H1 (cell line): ENCODE data around the gene CGB5. TPM values are rescaled to one million over a fixed set of nuclear protein-coding genes. Genes with fewer than 3 reads are reported as not detected.

Experiments used
- CTCF ChIA-PET: fragments of 300-600 bp; sonication (Branson Sonifier 250); formaldehyde crosslinking; loops from one replicate; lab custom pipeline; 2021; ENCODE audit not compliant: partially characterized antibody; lab: Charles Lee
- POLR2A ChIA-PET: fragments of 300-600 bp; sonication (Branson Sonifier 250); formaldehyde crosslinking; loops from one replicate; lab custom pipeline; 2021; ENCODE audit warnings: inconsistent platforms; ENCODE audit not compliant: partially characterized antibody; lab: Charles Lee
- DNase-seq, 2 experiments: peaks; one replicate each; pipeline versions ENCODE4 v3.0.0 to v3.0.0-alpha.2; 2010 to 2022; ENCODE audit warnings: low spot score in 2 of 2, low read depth in 1 of 2, mixed read lengths in 1 of 2
- FAIRE-seq: peaks from 2 replicates; lab custom pipeline; 2011; peaks lifted over from hg19 to GRCh38; lab: Jason Lieb, UNC
- H2AFZ ChIP-seq: 2 replicates; pipeline ENCODE4 v1.8.1; 2012; ENCODE audit warnings: low read length, inconsistent platforms
- H2AK5ac ChIP-seq: 2 replicates; pipeline ENCODE4 v1.6.1; 2013; ENCODE audit warnings: low read depth, low read length
- H2BK120ac ChIP-seq: replicated peaks from 2 replicates; pipeline ENCODE3; 2013; ENCODE audit warnings: low read depth, low read length, inconsistent platforms
- H2BK12ac ChIP-seq: 2 replicates; pipeline ENCODE4 v1.6.1; 2013; ENCODE audit warnings: low read depth, low read length
- H2BK15ac ChIP-seq: 2 replicates; pipeline ENCODE4 v1.6.1; 2013; ENCODE audit warnings: low read length
- H2BK20ac ChIP-seq: 2 replicates; pipeline ENCODE4 v1.6.1; 2013; ENCODE audit warnings: low read length
- H2BK5ac ChIP-seq: 2 replicates; pipeline ENCODE4 v1.6.1; 2013; ENCODE audit warnings: low read depth, low read length
- H3K14ac ChIP-seq: 2 replicates; pipeline ENCODE4 v1.6.1; 2013; ENCODE audit warnings: inconsistent platforms; ENCODE audit not compliant: insufficient read length
- H3K18ac ChIP-seq: 2 replicates; pipeline ENCODE4 v1.6.1; 2013; ENCODE audit warnings: low read length; ENCODE audit errors: extremely low read depth
- H3K23ac ChIP-seq: 2 replicates; pipeline ENCODE4 v1.6.1; 2013; ENCODE audit warnings: inconsistent platforms; ENCODE audit not compliant: insufficient read length
- H3K23me2 ChIP-seq: 2 replicates; pipeline ENCODE4 v1.6.1; 2013; ENCODE audit warnings: low read depth, low read length
- H3K27ac ChIP-seq: 2 replicates; pipeline ENCODE4 v1.6.1; 2011; ENCODE audit warnings: low read depth, low read length, inconsistent platforms
- H3K27me3 ChIP-seq, 4 experiments: replicated peaks in 1 of 4; 1 replicate in 1 of 4; 2 replicates in 3 of 4; pipeline versions ENCODE4 v1.6.1 to v1.8.1; 2011 to 2013; ENCODE audit warnings: low read length in 3 of 4, mild to moderate bottlenecking in 3 of 4, inconsistent platforms in 2 of 4, mixed read lengths in 2 of 4, moderate library complexity in 1 of 4; ENCODE audit not compliant: control insufficient read depth in 3 of 4, insufficient read depth in 3 of 4; ENCODE audit errors: extremely low read depth in 1 of 4
- H3K36me3 ChIP-seq, 4 experiments: 2 replicates each; pipeline versions ENCODE4 v1.6.1 to v1.8.1; 2011 to 2013; ENCODE audit warnings: mild to moderate bottlenecking in 4 of 4, low read length in 3 of 4, moderate library complexity in 2 of 4, control low read depth in 1 of 4, inconsistent platforms in 1 of 4; ENCODE audit not compliant: insufficient read depth in 4 of 4, control insufficient read depth in 2 of 4
- H3K4ac ChIP-seq: replicated peaks from 2 replicates; pipeline ENCODE3; 2013; ENCODE audit warnings: low read length, low read depth, mixed read lengths, inconsistent platforms; ENCODE audit not compliant: insufficient read length
- H3K4me1 ChIP-seq, 4 experiments: replicated peaks in 1 of 4; 1 replicate in 1 of 4; 2 replicates in 3 of 4; pipeline versions ENCODE4 v1.6.1 to v1.8.1; 2011 to 2013; ENCODE audit warnings: low read length in 3 of 4, inconsistent platforms in 2 of 4, mixed read lengths in 1 of 4; ENCODE audit not compliant: insufficient read depth in 4 of 4, control insufficient read depth in 3 of 4
- H3K4me2 ChIP-seq, 2 experiments: 2 replicates each; pipeline versions ENCODE4 v1.6.1 to v1.8.1; 2011 to 2013; ENCODE audit warnings: low read depth in 2 of 2, low read length in 2 of 2, control low read depth in 1 of 2, inconsistent platforms in 1 of 2, mild to moderate bottlenecking in 1 of 2; ENCODE audit not compliant: insufficient read depth in 1 of 2
- H3K4me3 ChIP-seq, 4 experiments: fragments of 200-600, 300-600 bp in 1 of 4; sonication (generic), shearing (Covaris generic), sonication (Bioruptor Twin) in 1 of 4; 2 replicates each; pipeline versions ENCODE4 v1.5.1 to v1.8.1; 2011 to 2016; ENCODE audit warnings: low read length in 4 of 4, low read depth in 3 of 4, control low read depth in 2 of 4, inconsistent platforms in 2 of 4, mild to moderate bottlenecking in 2 of 4, mixed read lengths in 1 of 4, moderate library complexity in 1 of 4; ENCODE audit not compliant: insufficient read depth in 2 of 4; ENCODE audit errors: extremely low read depth in 1 of 4
- H3K56ac ChIP-seq: replicated peaks from 2 replicates; pipeline ENCODE3; 2013; ENCODE audit warnings: low read depth, mild to moderate bottlenecking, mixed read lengths, low read length, inconsistent platforms; ENCODE audit not compliant: insufficient read length
- H3K79me1 ChIP-seq: 2 replicates; pipeline ENCODE4 v1.6.1; 2013; ENCODE audit warnings: low read depth, low read length, control low read depth
- H3K79me2 ChIP-seq, 2 experiments: 2 replicates each; pipeline versions ENCODE4 v1.6.1 to v1.8.1; 2012 to 2013; ENCODE audit warnings: low read length in 2 of 2, mild to moderate bottlenecking in 2 of 2, inconsistent platforms in 1 of 2; ENCODE audit not compliant: insufficient read depth in 2 of 2, control insufficient read depth in 1 of 2
- H3K9ac ChIP-seq, 4 experiments: replicated peaks in 1 of 4; 1 replicate in 1 of 4; 2 replicates in 3 of 4; pipeline versions ENCODE4 v1.6.1 to v1.8.1; 2011 to 2013; ENCODE audit warnings: low read depth in 3 of 4, low read length in 3 of 4, control low read depth in 2 of 4, mild to moderate bottlenecking in 2 of 4, moderate library complexity in 2 of 4, inconsistent platforms in 1 of 4; ENCODE audit errors: extremely low read depth in 1 of 4
- H3K9me3 ChIP-seq, 2 experiments: 2 replicates each; pipeline versions ENCODE4 v1.6.1 to v1.8.1; 2012 to 2013; ENCODE audit warnings: mild to moderate bottlenecking in 2 of 2, moderate library complexity in 2 of 2, control low read depth in 1 of 2, inconsistent platforms in 1 of 2, low read depth in 1 of 2, low read length in 1 of 2, mixed read lengths in 1 of 2; ENCODE audit not compliant: insufficient read depth in 2 of 2
- H4K20me1 ChIP-seq, 2 experiments: replicated peaks in 1 of 2; 2 replicates each; pipeline versions ENCODE3 to v1.8.1; 2011 to 2013; ENCODE audit warnings: inconsistent platforms in 2 of 2, low read length in 2 of 2, mild to moderate bottlenecking in 1 of 2; ENCODE audit not compliant: insufficient read depth in 2 of 2, control insufficient read depth in 1 of 2
- H4K5ac ChIP-seq: 2 replicates; pipeline ENCODE4 v1.6.1; 2013; ENCODE audit warnings: low read length, low read depth, mixed read lengths, inconsistent platforms; ENCODE audit not compliant: insufficient read length
- H4K8ac ChIP-seq: 2 replicates; pipeline ENCODE4 v1.8.0; 2013; ENCODE audit warnings: mild to moderate bottlenecking, moderate library complexity, low read length, inconsistent platforms; ENCODE audit not compliant: insufficient read depth; ENCODE audit errors: extremely low read depth
- H4K91ac ChIP-seq: replicated peaks from 2 replicates; pipeline ENCODE3; 2013; ENCODE audit warnings: low read length, mixed read lengths, inconsistent platforms; ENCODE audit not compliant: insufficient read length
- CBX8 ChIP-seq: fragments of 300-800, 300-1000 bp; sonication (generic); IDR thresholded peaks from 2 replicates; pipeline ENCODE4 v1.7.1; 2016; ENCODE audit warnings: low read depth, low read length, borderline replicate concordance
- CTCF ChIP-seq, 3 experiments: IDR thresholded peaks; 1 replicate in 2 of 3; 2 replicates in 1 of 3; pipeline versions ENCODE4 v1.5.1 to v1.6.1; 2011; ENCODE audit warnings: low read length in 3 of 3, mild to moderate bottlenecking in 3 of 3, inconsistent platforms in 2 of 3, low read depth in 1 of 3, moderate library complexity in 1 of 3; ENCODE audit not compliant: insufficient read depth in 1 of 3; ENCODE audit errors: control extremely low read depth in 1 of 3
- GTF2F1 ChIP-seq: IDR thresholded peaks from 2 replicates; pipeline ENCODE4 v1.6.1; 2012; ENCODE audit warnings: low read depth, low read length, improper control_type of control experiment, borderline replicate concordance
- MAFK ChIP-seq: IDR thresholded peaks from 2 replicates; pipeline ENCODE4 v1.6.1; 2012; ENCODE audit warnings: low read depth, mild to moderate bottlenecking, improper control_type of control experiment, low read length
- WGBS, 2 experiments: shearing (Covaris generic) in 1 of 2; methylation state at CpG; one replicate each; pipeline versions ENCODE4 v1.1.6 to v1.1.7; 2013 to 2015; ENCODE audit warnings: low lambda C conversion rate in 2 of 2, mixed read lengths in 2 of 2, inconsistent platforms in 1 of 2, low coverage in 1 of 2, missing lambda C conversion rate in 1 of 2; ENCODE audit not compliant: insufficient replicate concordance in 2 of 2, insufficient coverage in 1 of 2, insufficient read length in 1 of 2; ENCODE audit errors: extremely low coverage in 1 of 2, missing lambda C conversion rate in 1 of 2; 5-methylcytosine and 5-hydroxymethylcytosine counted together
- polyA plus RNA-seq, 7 experiments: library from polyadenylated mRNA; depleted of rRNA in 3 of 7; stranded (reverse) in 5 of 7; unstranded in 2 of 7; fragments of >200 nt in 5 of 7; fragments of 200-250 nt in 2 of 7; gene quantifications; 1 replicate in 5 of 7; 2 replicates in 1 of 7; 4 replicates in 1 of 7; pipeline versions ENCODE4 v1.2.1 to v1.2.3, GENCODE V29; 2011 to 2013; ENCODE audit warnings: missing spikeins in 2 of 7, mixed read lengths in 2 of 7
- total RNA-seq: library from RNA; stranded (reverse); fragmentation: NEBNext Ultra II Directional; extraction: Animal tissue kit (Norgen Biotek cat#: 25700); gene quantifications from 2 replicates; pipeline ENCODE4 v1.2.1, GENCODE V29; 2021

The CGB5 gene
- total and polyA plus RNA-seq, 2 of the 8 experiments (the other 6 are each of a cell fraction or from before 2014, with no cell fraction given): 0.63 to 0.68 TPM

GRCh38 chr19:49017041-49017665, 26.5 kb upstream of the CGB5 start, which contains the start of gene LHB:
Gene LHB (minus strand): TSS chr19:49017091. CDS start chr19:49017081, 10 bp downstream.
- no peaks in the 10 kb centered on the region for H3K79me1 ChIP-seq
- H2BK5ac ChIP-seq: no peak within 1 kb of the TSS
- no peaks in the 10 kb centered on the region for H3K79me2 ChIP-seq
- H3K23ac ChIP-seq: no peak within 1 kb of the TSS
- no peak for TF ChIP-seq MAFK
- peak; percentile 0 to 38 (median 30); a peak in 3 of 4 replicates for TF ChIP-seq CTCF (IDR thresholded peaks at IDR 0.05; ENCODE audit: control extremely low read depth in 1 of 3, insufficient read depth in 1 of 3, low read depth in 1 of 3, low read length in 3 of 3)
- TF ChIP-seq CBX8: no peak
- no peak for TF ChIP-seq GTF2F1
- peaks cover 0 to 2% of the 10 kb centered on the region in 2 experiments for H4K20me1 ChIP-seq
- H3K9ac ChIP-seq: no peak within 1 kb of the TSS
- peaks cover 0 to 17% (median 8%) of the 10 kb centered on the region in 4 experiments; a peak in 5 of 7 replicates for H3K4me1 ChIP-seq
- H3K4me3 ChIP-seq: peak within 1 kb of the TSS; percentile 27 to 68 (median 40)
- FAIRE-seq (no peak), DNase-seq (no peak)
- no peak within 1 kb of the TSS for H2AK5ac ChIP-seq
- no peak within 1 kb of the TSS for H2BK120ac ChIP-seq
- no peak within 1 kb of the TSS for H3K27ac ChIP-seq
- no peak within 1 kb of the TSS for H4K8ac ChIP-seq
- ChIA-PET CTCF (interaction anchor here (0.7 to 8.1 kb wide), 5 partner anchors 9 to 229 kb away, joined by 3 to 46 read pairs (median 6); no protein-coding TSS in a partner anchor), POLR2A (interaction anchor here (0.6 to 1.5 kb wide), 3 partner anchors 17 to 46 kb away, joined by 3 to 4 read pairs (median 3); no protein-coding TSS in a partner anchor)
- no peak within 1 kb of the TSS for H3K4ac ChIP-seq
- H4K5ac ChIP-seq: no peak within 1 kb of the TSS
- no peak within 1 kb of the TSS for H2AFZ ChIP-seq
- H3K14ac ChIP-seq: no peak within 1 kb of the TSS
- peaks cover 0 to 15% (median 12%) of the 10 kb centered on the region in 4 experiments; a peak in 6 of 7 replicates for H3K27me3 ChIP-seq
- 68% methylated on average over 17 of the region's 17 CpGs; no CpG with 5 or more reads in 1 of the 2 experiments for WGBS, 2 experiments
- H2BK15ac ChIP-seq: no peak within 1 kb of the TSS
- H3K56ac ChIP-seq: no peak within 1 kb of the TSS
- peaks cover 6% of the 10 kb centered on the region; the same call in 1 of the 2 replicates for H3K23me2 ChIP-seq
- H3K9me3 ChIP-seq: no peaks in the 10 kb centered on the region
- H3K36me3 ChIP-seq: peaks cover 5 to 19% (median 10%) of the 10 kb centered on the region in 4 experiments; a peak in 7 of 8 replicates
- no peak within 1 kb of the TSS for H4K91ac ChIP-seq
- H2BK12ac ChIP-seq: no peak within 1 kb of the TSS
- peak within 1 kb of the TSS; percentile 2; the same call in 1 of the 2 replicates for H3K18ac ChIP-seq
- no peak within 1 kb of the TSS for H2BK20ac ChIP-seq
- peak within 1 kb of the TSS; percentile 78 to 82 for H3K4me2 ChIP-seq
